NCI-H2107 treated with DMSO at 0.1 percent for 48 hours (cell line): ENCODE results near the gene MAP3K8.
"Not testable (repeated sequence)": the region's sequence is repeated elsewhere in the genome, so short reads cannot be mapped to it uniquely, and the experiment has no call there.

Experiments used
- DNase-seq: peaks from one replicate; lab custom pipeline; 2025; ENCODE audit not compliant: unreplicated experiment; lab: John Stamatoyannopoulos, UW

MAP3K8 gene

DNA sequence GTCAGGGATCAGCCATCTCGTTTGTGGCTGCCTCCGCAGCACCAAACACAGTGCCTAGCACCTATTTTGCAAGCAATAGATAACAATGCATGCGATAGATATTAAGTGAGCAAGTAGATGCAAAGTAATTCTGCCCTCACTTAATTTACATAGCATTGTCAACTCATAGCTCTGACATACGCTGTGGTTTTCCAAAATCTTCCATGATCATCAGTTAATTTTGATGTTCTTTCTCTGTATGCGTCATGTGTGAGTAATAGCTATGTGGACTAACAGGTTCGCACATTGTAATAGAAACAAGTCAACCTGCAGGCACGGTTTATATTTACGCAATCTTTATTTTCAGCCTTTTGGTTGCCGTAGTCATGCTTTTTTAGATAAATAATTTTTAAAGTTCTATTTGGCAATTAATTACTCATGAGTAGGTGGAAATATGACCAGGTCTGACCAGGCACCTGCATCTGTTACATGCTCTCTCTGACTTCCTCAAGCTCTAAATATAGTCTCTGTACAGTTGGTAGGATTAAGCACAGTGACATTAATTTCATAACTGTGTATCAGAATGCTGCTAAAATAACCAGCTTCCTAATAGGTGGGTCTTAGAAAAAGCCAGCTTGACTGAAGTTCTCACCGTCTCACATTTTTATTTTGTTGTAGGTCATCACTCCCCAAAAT lies 13.3 kb downstream of the MAP3K8 start:
- DNase-seq, result no peak

DNA sequence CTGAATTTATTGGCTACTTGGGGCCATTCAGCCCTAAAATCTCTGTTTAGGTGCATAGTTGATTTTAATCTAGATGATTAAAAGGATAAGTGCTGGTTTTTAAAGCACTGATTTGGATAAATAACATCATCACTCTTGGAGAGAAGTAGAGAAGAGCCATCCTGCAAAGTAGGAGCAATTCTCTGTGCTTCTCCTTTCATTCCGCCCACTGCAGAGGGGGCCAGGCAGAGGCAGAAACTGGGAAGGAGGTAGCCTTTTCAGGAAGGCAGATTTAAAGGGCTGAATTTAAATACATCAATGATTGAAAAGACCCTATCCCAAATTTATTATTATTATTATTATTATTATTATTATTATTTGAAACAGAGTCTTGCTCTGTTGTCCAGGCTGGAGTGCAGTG lies 14.1 kb downstream of the MAP3K8 start:
- DNase-seq, result no peak

DNA sequence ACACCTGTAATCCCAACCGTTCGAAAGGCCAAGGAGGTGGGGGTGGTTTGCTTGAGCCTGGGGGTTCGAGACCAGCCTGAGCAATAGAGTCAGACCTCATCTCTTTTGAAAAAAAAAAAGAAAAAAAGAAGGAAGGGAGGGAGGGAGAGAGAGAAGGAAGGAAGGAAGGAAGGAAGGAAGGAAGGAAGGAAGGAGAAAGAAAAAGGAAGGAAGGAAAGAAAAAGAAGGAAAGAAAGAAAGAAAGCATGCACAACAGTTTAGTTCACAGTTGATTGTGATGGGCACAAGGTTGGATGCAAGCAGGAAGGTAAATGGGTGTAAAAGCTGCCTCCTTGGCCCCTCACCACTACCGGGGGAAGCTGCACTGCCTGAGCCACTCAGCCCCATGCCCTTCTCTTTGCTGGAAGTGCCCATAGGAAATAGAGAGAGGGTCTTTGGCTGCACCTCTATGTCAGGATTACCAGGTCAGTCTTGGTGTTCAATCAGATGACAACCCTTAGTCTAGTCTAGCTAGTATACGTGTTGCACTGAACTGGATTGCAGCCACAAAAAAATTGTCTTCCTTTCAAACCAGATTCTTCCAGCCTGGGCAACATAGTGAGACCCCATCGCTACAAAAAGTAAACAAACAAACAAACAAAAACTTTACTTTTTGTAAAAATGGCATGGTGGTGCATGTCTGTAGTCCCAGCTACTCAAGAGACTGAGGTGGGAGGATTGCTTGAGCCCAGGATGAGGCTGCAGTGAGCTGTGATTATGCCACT lies 20.0 kb downstream of the MAP3K8 start:
- DNase-seq, result no peak

DNA sequence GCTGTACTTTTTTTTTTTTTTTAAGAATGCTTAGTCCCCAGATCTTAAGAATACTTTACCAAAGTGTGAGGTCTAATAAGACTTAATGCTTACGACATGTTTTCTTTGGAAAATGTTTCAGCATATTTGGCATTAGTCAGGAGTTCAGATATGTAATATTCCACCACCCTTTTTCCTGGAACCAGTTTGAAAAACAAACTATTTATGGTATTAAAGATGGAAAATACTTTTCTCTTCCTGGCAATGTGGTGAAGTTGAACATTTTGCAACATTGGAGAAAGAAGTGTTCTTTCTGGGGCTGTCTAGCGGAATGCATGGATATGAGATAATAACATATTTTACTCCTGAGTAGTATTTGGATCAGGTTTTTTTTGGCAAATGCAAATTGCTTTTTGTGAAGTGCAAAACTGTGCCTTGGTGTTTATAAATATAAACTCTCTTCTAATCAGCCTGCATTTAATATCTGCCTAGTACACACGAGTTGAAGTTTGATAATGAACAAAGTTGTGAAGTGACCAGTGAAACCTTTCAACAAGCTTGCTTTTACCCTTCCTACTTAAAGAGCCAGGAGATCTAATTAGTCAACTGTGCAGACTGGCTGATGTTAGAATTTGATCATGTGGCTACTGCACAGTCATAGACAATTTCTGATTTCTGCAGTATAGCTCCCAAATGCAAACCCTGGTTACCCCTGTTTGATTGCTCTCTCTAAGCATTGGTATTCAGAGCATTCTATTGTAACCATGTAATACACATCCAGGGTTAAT lies 20.9 kb downstream of the MAP3K8 start:
- DNase-seq, result no peak

DNA sequence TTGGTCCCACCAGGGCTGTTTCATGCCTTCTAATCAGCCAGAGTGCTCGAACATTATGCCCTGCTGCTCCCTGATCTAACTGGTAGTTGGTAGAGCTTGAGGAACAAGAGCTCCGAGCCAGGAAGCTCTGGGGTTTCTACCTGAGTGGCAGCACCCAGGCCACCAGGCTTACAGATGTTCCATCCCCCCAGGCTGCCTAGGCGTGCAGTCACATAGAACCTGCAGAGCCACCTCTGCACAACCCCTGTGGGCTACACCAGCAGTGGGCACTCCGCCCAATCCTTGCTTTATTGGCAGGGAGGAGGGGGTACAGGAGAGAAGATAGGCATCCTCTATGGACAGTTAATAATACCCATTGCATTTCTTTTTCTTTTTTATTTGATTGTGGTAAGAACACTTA lies 21.8 kb downstream of the MAP3K8 start:
- no peak for DNase-seq

DNA sequence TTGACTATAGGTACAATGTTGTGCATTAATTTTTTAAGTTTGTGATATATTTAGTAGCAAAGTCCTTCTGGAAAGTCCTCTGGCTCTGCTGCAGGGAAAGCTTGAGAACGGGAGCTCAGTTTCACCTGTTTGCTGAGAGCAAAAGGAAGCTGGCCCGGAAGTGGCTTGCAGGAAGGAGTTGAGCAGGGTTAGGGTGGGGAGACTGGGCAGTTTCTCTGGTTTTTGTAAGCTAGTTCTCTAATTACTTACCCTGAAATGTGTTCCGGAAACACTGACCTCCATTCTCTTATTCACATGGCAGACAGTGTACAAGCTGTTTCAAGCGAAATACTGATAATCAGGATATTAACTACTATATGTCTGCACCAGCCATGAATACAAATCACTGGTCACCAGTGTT lies 22.3 kb downstream of the MAP3K8 start:
- no peak for DNase-seq

DNA sequence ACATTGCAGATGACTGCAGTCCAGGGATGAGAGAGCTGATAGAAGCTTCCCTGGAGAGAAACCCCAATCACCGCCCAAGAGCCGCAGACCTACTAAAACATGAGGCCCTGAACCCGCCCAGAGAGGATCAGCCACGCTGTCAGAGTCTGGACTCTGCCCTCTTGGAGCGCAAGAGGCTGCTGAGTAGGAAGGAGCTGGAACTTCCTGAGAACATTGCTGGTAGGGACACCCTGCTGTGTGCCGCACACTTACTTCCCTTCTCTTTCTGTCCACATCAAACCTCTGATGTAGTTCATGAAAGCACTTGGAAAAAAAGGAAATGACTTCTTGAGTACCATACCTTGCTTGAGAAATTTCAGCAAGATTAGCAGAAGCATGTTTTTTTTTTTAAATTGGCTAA lies 25.3 kb downstream of the MAP3K8 start:
- no peak for DNase-seq

DNA sequence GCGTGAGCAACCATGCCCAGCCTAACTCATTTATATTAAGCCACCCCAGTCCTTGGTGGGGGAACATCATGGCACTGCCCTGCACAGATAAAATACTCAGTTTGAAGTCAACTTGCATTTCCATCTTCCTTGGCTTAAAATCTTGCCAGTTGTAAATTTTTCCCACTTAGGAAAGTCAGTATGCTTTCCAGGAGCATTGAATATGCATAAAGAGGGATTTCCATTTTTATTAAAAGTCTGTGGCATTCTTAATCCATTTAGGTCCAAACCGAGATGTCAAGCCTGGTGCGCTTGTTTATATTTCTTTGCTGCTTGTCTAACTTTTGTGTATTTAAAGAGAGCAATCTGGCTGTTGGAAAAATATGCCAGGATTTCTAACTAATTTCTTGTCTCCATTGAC lies 26.1 kb downstream of the MAP3K8 start:
- no peak for DNase-seq

DNA sequence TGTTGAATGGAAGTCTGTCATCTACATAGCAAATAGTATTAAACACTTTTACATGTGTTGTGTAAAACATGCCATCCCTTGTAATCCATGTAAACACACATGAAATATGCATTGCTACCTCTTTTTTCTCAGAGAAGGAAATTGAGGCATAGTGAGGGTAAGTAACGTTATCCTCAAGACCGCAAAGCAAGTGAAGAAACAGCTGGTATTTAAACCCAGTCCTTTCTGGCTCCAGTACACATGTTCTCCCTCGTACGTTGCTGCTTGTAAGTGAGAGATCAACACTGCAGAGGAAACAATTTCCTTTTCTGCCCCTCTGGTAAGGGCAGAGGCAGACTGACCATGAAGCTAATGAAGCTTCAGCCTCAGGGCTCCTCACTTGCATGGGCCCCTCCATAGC lies 28.5 kb downstream of the MAP3K8 start:
- no peak for DNase-seq

DNA sequence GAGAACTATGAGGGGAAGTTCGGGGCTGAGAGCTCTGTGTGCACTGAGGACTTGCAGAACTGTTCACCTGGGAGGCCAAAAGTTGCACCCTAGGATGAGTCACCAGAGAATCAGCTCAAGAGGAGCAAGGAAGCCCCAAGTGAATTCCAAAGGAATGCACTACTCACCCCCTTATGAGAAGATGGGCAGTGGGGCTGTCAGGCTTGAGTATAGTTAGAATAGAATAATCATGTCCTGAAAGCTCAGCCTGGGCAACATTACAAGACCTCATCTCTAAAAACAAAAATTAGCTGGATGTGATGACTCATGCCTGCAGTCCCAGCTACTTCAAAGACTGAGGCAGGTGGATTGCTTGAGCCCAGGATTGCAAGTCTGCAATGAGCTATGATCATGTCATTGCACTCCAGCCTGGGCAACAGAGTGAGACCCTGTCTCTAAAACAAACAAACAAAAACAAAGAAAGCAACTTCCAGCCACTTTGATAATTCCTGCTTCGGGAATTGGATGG lies 30.0 kb downstream of the MAP3K8 start:
- no peak for DNase-seq

DNA sequence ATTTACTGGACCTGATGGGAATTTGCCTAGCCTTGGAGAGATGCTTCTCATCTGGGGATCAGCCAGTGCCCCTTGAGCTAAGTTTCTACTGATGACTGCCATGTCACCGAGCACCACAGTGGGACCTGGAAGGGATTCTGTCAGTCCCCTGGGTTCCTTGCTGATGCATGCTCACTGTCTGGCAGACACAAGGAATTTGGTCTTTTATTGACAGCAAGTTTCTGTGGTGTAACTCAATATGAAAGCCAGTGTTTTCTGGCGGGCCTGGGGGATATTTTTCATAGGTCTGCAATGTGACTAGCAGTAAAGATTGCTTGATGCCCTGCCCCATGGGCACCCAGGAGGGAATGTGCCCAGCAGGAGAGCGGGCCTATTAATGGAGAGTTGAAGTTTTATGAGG lies 30.7 kb downstream of the MAP3K8 start:
- no peak for DNase-seq

DNA sequence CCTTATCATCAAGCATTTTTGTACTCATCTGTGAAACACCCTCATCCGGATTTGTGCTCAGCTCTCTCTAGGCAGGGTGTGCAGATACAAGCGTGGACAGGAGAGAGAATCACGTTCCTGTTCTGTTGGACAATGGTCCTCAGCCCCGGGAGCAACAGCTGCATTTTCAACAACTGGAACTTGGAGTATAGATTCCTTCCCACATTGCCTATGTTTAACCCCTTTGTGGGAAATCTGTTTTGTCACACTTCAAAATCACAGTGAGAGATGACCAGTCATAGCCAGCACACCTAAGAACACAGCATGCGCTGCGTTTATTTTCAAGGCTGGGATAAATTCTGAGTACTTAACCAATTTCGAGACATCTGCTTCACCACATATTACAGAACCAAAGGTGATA lies 32.5 kb downstream of the MAP3K8 start:
- DNase-seq, result no peak

DNA sequence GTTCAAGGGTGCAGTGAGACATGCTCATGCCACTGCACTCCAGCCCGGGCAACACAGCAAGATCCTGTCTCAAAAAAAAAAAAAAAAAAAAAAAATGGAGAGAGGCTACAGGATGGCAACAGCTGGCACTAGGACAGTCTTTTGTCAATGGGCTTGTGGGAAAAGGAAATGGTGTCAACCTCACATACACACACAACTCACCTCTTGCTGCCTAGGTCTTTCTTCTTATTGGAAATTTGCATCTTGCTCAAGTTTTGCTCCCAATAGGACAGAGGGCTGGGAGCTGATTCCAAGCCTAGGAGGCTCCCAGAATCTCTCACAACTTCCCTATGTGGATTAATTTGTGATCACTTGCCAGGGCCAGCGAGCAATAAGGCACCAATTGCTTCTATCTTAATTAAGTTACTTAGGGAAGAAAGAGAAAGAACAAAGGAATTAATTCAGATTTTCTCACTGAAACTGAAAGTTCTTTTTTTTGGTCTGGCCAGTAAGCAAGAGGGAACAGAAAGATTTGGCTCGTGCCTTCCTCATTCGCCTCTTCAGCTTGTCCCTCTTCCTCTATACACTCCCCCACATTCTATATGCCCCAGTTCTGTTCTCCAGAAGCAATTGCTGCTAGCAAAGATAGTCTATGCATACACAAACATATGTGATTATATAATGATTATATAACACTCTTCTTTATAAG lies 33.8 kb downstream of the MAP3K8 start:
- DNase-seq, result no peak

DNA sequence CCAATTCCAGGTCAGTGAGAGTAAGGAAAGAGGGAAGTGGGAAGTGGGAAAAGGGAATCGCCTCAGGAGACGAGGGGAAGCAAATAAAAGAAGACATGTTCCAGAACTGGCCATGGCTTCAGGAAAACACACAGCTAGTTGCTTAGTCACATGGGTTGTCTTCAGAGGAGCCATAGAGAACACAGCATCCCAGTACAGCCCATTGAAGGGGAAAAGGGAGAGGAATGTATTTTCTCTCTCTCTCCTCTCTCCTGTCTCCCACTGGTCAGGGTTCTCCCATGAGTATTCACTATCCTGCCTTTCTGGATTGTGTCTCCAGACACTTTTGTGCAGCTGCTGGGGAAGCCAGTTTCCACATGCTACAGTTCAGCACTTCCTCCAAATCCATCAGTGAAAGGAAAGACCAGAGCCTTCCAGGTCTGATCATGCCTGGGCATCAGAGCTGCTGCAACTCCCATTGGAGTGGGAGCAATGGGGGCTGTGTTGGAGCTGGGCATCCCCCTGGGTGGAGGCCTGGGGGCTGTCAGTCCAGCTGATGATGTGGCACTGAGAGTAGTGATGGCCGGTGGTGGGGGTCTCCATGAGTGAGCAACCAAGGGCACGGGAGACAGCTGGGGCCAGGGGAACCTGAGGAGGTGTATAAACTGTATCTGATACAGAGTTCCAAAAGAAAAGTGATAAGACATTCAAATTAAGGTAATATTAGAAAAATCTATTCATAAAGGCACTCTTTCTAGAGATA lies 38.6 kb downstream of the MAP3K8 start:
- DNase-seq, result no peak

DNA sequence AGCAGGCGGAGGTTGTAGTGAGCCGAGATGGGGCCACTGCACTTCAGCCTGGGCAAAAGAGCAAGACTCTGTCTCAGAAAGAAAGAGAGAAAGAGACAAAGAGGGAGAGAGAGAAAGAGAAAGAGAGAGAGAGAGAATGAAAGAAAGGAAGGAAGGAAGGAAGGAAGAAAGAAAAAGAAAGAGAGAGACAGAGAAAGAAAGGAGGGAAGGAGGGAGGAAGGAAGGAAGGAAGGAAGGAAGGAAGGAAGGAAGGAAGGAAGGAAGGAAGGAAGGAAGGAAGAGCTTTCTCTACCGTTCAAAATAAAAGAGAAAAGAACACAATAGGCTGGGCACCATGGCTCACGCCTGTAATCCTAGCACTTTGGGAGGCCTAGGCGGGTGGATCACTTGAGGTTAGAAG lies 41.5 kb downstream of the MAP3K8 start:
- not testable (repeated sequence) for DNase-seq

DNA sequence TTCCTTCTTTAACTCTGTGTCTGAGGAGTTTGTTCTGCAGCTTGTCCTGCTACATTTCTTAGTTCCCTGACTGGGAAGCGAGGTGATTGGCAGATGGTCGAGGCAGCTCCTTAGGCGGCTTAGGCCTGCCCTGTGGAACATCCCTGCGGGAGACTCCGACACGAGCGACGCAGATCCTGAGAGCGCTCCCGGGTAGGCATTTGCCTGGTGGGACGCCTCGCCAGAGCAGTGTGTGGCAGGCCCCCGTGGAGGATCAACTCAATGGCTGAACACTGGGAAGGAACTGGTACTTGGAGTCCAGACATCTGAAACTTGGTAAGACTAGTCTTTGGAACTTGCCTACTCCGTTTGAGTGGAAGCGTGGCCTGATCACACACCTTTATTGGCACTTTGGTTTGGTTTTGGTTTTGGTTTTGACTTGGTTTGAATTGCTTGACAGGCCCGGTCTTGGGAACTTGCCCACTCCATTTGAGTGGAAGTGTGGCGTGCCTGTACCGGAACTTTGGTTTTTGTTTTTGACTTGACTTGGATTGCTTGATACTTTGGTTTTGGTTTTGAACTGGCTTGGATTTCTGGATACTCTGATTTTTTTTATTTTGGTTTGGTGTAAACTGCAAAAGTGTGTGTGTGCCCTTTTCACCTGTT lies 42.6 kb downstream of the MAP3K8 start:
- no peak for DNase-seq

DNA sequence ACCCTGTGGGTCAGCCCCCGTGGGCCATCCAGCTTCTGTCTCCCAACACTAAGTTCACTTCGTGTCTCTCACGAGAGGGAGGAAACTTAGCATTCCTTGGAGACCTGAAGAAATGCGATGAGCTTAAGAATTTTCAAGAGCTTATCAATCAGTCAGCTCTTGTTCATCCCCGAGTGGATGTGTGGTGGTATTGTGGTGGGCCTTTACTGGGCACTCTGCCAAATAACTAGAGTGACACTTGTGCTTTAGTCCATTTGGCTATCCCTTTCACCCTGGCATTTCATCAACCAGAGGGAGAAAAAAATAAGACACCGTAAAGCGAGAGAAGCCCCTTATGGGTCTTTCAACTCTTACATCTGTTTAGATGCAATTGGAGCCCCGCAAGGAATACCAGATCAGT lies 45.5 kb downstream of the MAP3K8 start:
- DNase-seq, result not testable (repeated sequence)

DNA sequence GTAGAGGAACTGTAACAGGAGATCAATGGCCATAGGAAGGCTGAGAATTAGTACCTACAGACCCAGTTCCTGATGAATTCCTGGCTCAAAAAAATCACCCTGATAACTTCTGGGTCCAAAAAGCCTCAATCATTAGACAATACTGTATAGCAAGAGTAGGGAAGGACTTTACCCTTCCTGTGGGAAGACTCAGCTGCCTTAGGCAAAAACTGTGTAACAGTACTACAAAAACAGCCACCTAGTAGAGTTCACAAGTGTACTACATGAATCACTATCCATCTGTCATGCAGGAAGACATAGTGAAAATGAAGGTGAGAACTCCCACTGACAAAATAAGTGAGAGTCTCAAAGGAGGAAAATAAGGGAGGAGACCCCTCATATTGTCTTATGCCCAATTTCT lies 47.6 kb downstream of the MAP3K8 start:
- DNase-seq, result no peak

DNA sequence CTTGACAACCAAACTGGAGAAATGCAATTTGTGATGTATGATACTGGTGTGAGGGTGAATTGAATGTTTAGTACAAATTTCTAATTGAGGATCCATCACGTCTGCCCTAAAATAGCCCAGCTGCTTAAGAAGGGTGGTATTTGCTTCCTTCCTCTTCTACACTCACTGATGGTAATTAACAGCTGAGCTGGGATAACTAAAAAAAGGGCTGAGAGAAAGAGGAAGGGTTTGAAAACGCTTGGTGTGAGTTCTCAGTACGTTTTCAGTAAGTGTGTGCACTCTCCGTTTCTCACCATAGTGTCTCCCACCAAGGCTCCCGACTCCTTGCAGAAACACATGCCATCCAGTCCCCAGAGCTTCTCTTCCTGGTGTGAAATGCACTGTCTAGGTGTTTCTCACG lies 54.3 kb downstream of the MAP3K8 start:
- DNase-seq, result no peak

DNA sequence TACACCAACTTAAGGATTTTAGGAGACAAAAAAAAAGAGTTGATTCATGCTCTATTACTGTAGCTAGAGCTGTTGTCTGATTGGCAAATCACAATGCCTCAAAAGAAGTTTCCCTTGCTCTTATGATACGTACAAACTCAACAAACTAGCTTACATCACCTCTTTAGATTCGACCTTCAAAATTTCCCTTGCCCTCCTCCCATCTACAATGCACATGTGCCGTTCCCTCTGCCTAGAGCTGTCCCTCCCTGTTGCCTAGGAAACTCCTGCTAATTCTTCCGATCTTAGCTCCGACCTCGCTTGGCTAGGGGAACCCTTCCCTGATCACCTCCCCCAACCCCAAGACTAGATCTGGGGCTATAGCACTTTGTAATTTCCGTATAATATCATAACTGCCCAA lies 55.4 kb downstream of the MAP3K8 start:
- DNase-seq, result no peak
